OCI-LY3 (cell line): Measurements from ENCODE around the gene ZNF546.

Source experiments
- H2AFZ ChIP-seq: fragments of 200-600, 300-600 bp; shearing (Covaris generic); 2 replicates; pipeline ENCODE4 v1.6.0; 2014; ENCODE audit warnings: antibody characterized with exemption, low read depth, low read length
- H3K27ac ChIP-seq: fragments of 200-600, 300-600 bp; sonication (generic); 2 replicates; pipeline ENCODE4 v1.5.1; 2014; ENCODE audit warnings: mild to moderate bottlenecking, low read length, moderate library complexity, mixed read lengths
- H3K27me3 ChIP-seq: fragments of 200-600, 300-600 bp; sonication (generic); 2 replicates; pipeline ENCODE4 v1.6.1; 2014; ENCODE audit warnings: low read depth, low read length, mixed read lengths
- H3K36me3 ChIP-seq: fragments of 200-600, 300-600 bp; sonication (generic); replicated peaks from 2 replicates; pipeline ENCODE3; 2014; ENCODE audit warnings: low read depth, low read length, mixed read lengths
- H3K4me1 ChIP-seq: fragments of 300-600, 200-600 bp; sonication (generic); 2 replicates; pipeline ENCODE4 v1.6.1; 2014; ENCODE audit warnings: low read length, mixed read lengths
- H3K4me2 ChIP-seq: fragments of 200-600, 300-600 bp; sonication (generic); 2 replicates; pipeline ENCODE4 v1.6.1; 2014; ENCODE audit warnings: low read length, mixed read lengths
- H3K4me3 ChIP-seq: fragments of 300-600, 200-600 bp; sonication (generic); 2 replicates; pipeline ENCODE4 v1.5.1; 2014; ENCODE audit warnings: antibody characterized with exemption, mild to moderate bottlenecking, low read length, moderate library complexity
- H3K79me2 ChIP-seq: fragments of 300-600, 200-600 bp; shearing (Covaris generic); 2 replicates; pipeline ENCODE4 v1.6.1; 2014; ENCODE audit warnings: mild to moderate bottlenecking, low read length, mixed read lengths
- H3K9ac ChIP-seq: fragments of 300-600, 200-600 bp; shearing (Covaris generic); 2 replicates; pipeline ENCODE4 v1.6.0; 2014; ENCODE audit warnings: mild to moderate bottlenecking, low read length, moderate library complexity
- H3K9me3 ChIP-seq: fragments of 200-600, 300-600 bp; shearing (Covaris generic); 2 replicates; pipeline ENCODE4 v1.6.1; 2014; ENCODE audit warnings: low read length, mixed read lengths; ENCODE audit not compliant: insufficient read depth
- H4K20me1 ChIP-seq: fragments of 200-600, 300-600 bp; sonication (generic); 2 replicates; pipeline ENCODE4 v1.6.1; 2016; ENCODE audit warnings: low read length, mixed read lengths; ENCODE audit not compliant: insufficient read depth
- CTCF ChIP-seq: fragments of 200-600, 300-600 bp; sonication (generic); IDR thresholded peaks from 2 replicates; pipeline ENCODE4 v1.5.1; 2014; ENCODE audit warnings: antibody characterized with exemption, low read length, low read depth
- EZH2phosphoT487 ChIP-seq: fragments of 200-600 bp; shearing (Covaris generic); IDR thresholded peaks from 2 replicates; pipeline ENCODE4 v1.6.1; 2018; ENCODE audit warnings: antibody characterized with exemption, mixed run types, low read depth

ZNF546 gene

DNA sequence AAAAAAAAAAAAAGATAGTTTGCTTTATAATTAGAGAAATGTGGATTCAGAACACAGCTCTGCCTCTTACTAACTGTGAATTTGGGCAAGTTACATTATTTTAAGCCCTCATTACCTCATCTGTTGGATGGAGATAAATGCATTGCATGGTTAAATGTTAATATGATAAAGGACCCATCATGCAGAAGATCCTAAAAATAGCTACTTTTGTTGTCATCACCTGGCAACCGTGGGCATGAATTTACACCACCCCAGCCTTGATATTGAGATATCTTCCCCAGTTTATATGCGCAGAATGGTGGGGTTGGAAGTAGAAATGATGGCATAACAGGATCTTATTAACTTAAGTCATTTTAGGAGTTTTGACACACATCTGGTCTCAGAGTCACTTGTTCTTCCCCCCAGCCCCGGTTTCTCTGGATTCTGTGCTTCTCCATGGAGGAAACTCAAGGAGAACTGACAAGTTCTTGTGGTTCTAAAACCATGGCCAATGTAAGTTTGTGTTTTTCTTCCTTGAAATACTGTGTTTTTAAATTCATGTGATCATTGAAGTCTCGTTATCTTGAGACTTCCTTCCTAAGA is 8.9 kb downstream of the ZNF546 start:
- H3K9ac ChIP-seq = no peak overlapping the region
- H3K36me3 ChIP-seq = peaks cover 32% of the 10 kb centered on the region
- H2AFZ ChIP-seq = no peak overlapping the region
- H3K27ac ChIP-seq = no peak overlapping the region
- no peaks in the 10 kb centered on the region for H3K4me1 ChIP-seq
- H3K4me3 ChIP-seq = no peak overlapping the region
- H3K9me3 ChIP-seq = peaks cover 11% of the 10 kb centered on the region
- no peak for TF ChIP-seq CTCF
- TF ChIP-seq EZH2phosphoT487 = no peak
- H3K79me2 ChIP-seq = no peaks in the 10 kb centered on the region
- H3K4me2 ChIP-seq = no peak overlapping the region
- no peaks in the 10 kb centered on the region for H4K20me1 ChIP-seq
- no peaks in the 10 kb centered on the region for H3K27me3 ChIP-seq

DNA sequence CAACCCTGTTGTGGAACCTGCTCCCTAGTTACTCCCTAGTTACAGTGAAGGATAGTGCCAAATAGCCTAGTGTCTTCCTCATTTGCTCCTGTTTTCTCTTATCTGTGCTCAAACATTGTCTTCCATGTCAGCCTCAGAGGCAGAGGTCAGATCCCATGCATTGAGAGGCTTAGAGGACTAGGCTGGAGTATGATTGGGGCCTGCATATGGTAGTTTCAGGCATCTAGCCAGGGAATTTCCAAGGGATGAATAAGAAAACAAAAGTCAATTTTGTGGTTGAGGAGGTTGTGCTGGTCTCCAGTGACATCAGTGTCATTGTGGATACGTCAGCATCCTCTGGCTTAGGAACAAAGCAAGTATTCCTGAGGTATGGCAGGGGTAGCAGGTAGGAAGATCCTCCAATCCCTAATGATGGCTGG is 9.4 kb downstream of the ZNF546 start:
- H3K36me3 ChIP-seq = peaks cover 32% of the 10 kb centered on the region
- TF ChIP-seq EZH2phosphoT487 (no peak), CTCF (no peak)
- no peaks in the 10 kb centered on the region for H3K79me2 ChIP-seq
- no peaks in the 10 kb centered on the region for H4K20me1 ChIP-seq
- H3K27me3 ChIP-seq = no peaks in the 10 kb centered on the region
- peaks cover 11% of the 10 kb centered on the region for H3K9me3 ChIP-seq
- no peak overlapping the region for H3K27ac ChIP-seq
- no peak overlapping the region for H3K4me2 ChIP-seq
- no peak overlapping the region for H3K4me3 ChIP-seq
- no peak overlapping the region for H3K9ac ChIP-seq
- no peaks in the 10 kb centered on the region for H3K4me1 ChIP-seq
- H2AFZ ChIP-seq = no peak overlapping the region

GRCh38 chr19:40009674-40010073 is 12.8 kb downstream of the ZNF546 start:
- Histone ChIP-seq H3K4me2 (no peak overlapping the region), H3K9me3 (peaks cover 39% of the 10 kb centered on the region), H3K27ac (no peak overlapping the region), H3K9ac (no peak overlapping the region), H3K4me3 (no peak overlapping the region), H3K36me3 (peaks cover 64% of the 10 kb centered on the region), H3K27me3 (no peaks in the 10 kb centered on the region), H3K4me1 (no peaks in the 10 kb centered on the region), H2AFZ (no peak overlapping the region), H4K20me1 (no peaks in the 10 kb centered on the region), H3K79me2 (no peaks in the 10 kb centered on the region)
- TF ChIP-seq CTCF = no peak
- no peak for TF ChIP-seq EZH2phosphoT487

GRCh38 chr19:40013991-40014390 is 17.1 kb downstream of the ZNF546 start:
- H3K9me3 ChIP-seq = peaks cover 48% of the 10 kb centered on the region
- H3K36me3 ChIP-seq = peaks cover 58% of the 10 kb centered on the region
- H3K4me2 ChIP-seq = no peak overlapping the region
- no peak overlapping the region for H3K27ac ChIP-seq
- no peak overlapping the region for H3K4me3 ChIP-seq
- H3K79me2 ChIP-seq = no peaks in the 10 kb centered on the region
- no peaks in the 10 kb centered on the region for H3K27me3 ChIP-seq
- no peak overlapping the region for H3K9ac ChIP-seq
- no peaks in the 10 kb centered on the region for H4K20me1 ChIP-seq
- H3K4me1 ChIP-seq = no peaks in the 10 kb centered on the region
- TF ChIP-seq CTCF = no peak
- TF ChIP-seq EZH2phosphoT487 = no peak
- no peak overlapping the region for H2AFZ ChIP-seq
